ENCODE data around the gene HBZ. TPM values are rescaled to one million over a fixed set of nuclear protein-coding genes. Genes with fewer than 3 reads are reported as not detected.
A peak's percentile ranks its signal among the peaks of the same experiment; 100 is the strongest.

HBZ gene
- not detected for polyA plus RNA-seq (2013, experiment 1 of 2)
- not detected for polyA plus RNA-seq (2013, experiment 2 of 2)

GRCh38 chr16:152141-153128 is at the start of gene HBZ:
Gene HBZ (plus strand): TSS chr16:152644. CDS start chr16:152910, 266 bp downstream.
- H3K9me3 ChIP-seq (ENCODE audit: insufficient read depth, low read depth, low read length) = no peaks in the 10 kb centered on the region; the same call in 1 of the 2 replicates
- no peak within 1 kb of the TSS for H3K9ac ChIP-seq (ENCODE audit: low read depth, low read length)
- WGBS = 85% methylated on average over 15 of the region's 17 CpGs
- H3K4me3 ChIP-seq (ENCODE audit: low read length) = no peak within 1 kb of the TSS
- H3K4me1 ChIP-seq (ENCODE audit: insufficient read depth, low read length) = no peaks in the 10 kb centered on the region
- H3K36me3 ChIP-seq (ENCODE audit: insufficient read depth, low read length) = no peaks in the 10 kb centered on the region
- H3K27ac ChIP-seq (ENCODE audit: low read depth, low read length) = no peak within 1 kb of the TSS
- peaks cover 53% of the 10 kb centered on the region for H3K27me3 ChIP-seq (ENCODE audit: insufficient read depth, low read length)

- H3K36me3 ChIP-seq (ENCODE audit: insufficient read depth, low read length) = peaks cover 7% of the 10 kb centered on the region
- no peak overlapping the region for H3K9ac ChIP-seq (ENCODE audit: low read depth, low read length)
- WGBS = 91% methylated on average over 5 of the region's 5 CpGs
- H3K27ac ChIP-seq (ENCODE audit: low read depth, low read length) = no peak overlapping the region
- H3K4me3 ChIP-seq (ENCODE audit: low read length) = no peak overlapping the region
- H3K9me3 ChIP-seq (ENCODE audit: insufficient read depth, low read depth, low read length) = no peaks in the 10 kb centered on the region
- H3K27me3 ChIP-seq (ENCODE audit: insufficient read depth, low read length) = no peaks in the 10 kb centered on the region
- no peaks in the 10 kb centered on the region for H3K4me1 ChIP-seq (ENCODE audit: insufficient read depth, low read length)
Measured at GRCh38 chr16:104355-104754, 48.1 kb upstream of the HBZ start.

- H3K27me3 ChIP-seq (ENCODE audit: insufficient read depth, low read length) = no peaks in the 10 kb centered on the region
- no peak overlapping the region for H3K9ac ChIP-seq (ENCODE audit: low read depth, low read length)
- WGBS = 95% methylated on average over 3 of the region's 3 CpGs
- no peak overlapping the region for H3K4me3 ChIP-seq (ENCODE audit: low read length)
- no peaks in the 10 kb centered on the region for H3K9me3 ChIP-seq (ENCODE audit: insufficient read depth, low read depth, low read length)
- no peak overlapping the region for H3K27ac ChIP-seq (ENCODE audit: low read depth, low read length)
- H3K4me1 ChIP-seq (ENCODE audit: insufficient read depth, low read length) = no peaks in the 10 kb centered on the region
- peaks cover 11% of the 10 kb centered on the region for H3K36me3 ChIP-seq (ENCODE audit: insufficient read depth, low read length)
Measured at GRCh38 chr16:104928-105327, 47.5 kb upstream of the HBZ start.

GRCh38 chr16:105521-105920 is 46.9 kb upstream of the HBZ start:
- Histone ChIP-seq H3K4me1 (ENCODE audit: insufficient read depth, low read length) (no peaks in the 10 kb centered on the region), H3K27ac (ENCODE audit: low read depth, low read length) (no peak overlapping the region), H3K9me3 (ENCODE audit: insufficient read depth, low read depth, low read length) (no peaks in the 10 kb centered on the region), H3K36me3 (ENCODE audit: insufficient read depth, low read length) (peaks cover 14% of the 10 kb centered on the region), H3K4me3 (ENCODE audit: low read length) (no peak overlapping the region), H3K27me3 (ENCODE audit: insufficient read depth, low read length) (no peaks in the 10 kb centered on the region), H3K9ac (ENCODE audit: low read depth, low read length) (no peak overlapping the region)
- 92% methylated on average over 6 of the region's 6 CpGs for WGBS

- Histone ChIP-seq H3K9ac (ENCODE audit: low read depth, low read length) (no peak overlapping the region), H3K27me3 (ENCODE audit: insufficient read depth, low read length) (no peaks in the 10 kb centered on the region), H3K9me3 (ENCODE audit: insufficient read depth, low read depth, low read length) (no peaks in the 10 kb centered on the region), H3K36me3 (ENCODE audit: insufficient read depth, low read length) (peaks cover 22% of the 10 kb centered on the region), H3K4me3 (ENCODE audit: low read length) (no peak overlapping the region), H3K4me1 (ENCODE audit: insufficient read depth, low read length) (no peaks in the 10 kb centered on the region), H3K27ac (ENCODE audit: low read depth, low read length) (peak overlapping the region; percentile 11; the same call in 1 of the 2 replicates)
- 46% methylated on average over 6 of the region's 6 CpGs for WGBS
Measured at GRCh38 chr16:106623-107324, 45.7 kb upstream of the HBZ start.

GRCh38 chr16:112153-112840 is 40.1 kb upstream of the HBZ start:
- no peaks in the 10 kb centered on the region for H3K9me3 ChIP-seq (ENCODE audit: insufficient read depth, low read depth, low read length)
- H3K4me1 ChIP-seq (ENCODE audit: insufficient read depth, low read length) = peaks cover 8% of the 10 kb centered on the region; the same call in 1 of the 2 replicates
- H3K9ac ChIP-seq (ENCODE audit: low read depth, low read length) = no peak overlapping the region
- H3K36me3 ChIP-seq (ENCODE audit: insufficient read depth, low read length) = peaks cover 39% of the 10 kb centered on the region
- WGBS = 95% methylated on average over 21 of the region's 21 CpGs
- H3K27ac ChIP-seq (ENCODE audit: low read depth, low read length) = no peak overlapping the region
- H3K4me3 ChIP-seq (ENCODE audit: low read length) = no peak overlapping the region
- H3K27me3 ChIP-seq (ENCODE audit: insufficient read depth, low read length) = no peaks in the 10 kb centered on the region

- peaks cover 8% of the 10 kb centered on the region; the same call in 1 of the 2 replicates for H3K4me1 ChIP-seq (ENCODE audit: insufficient read depth, low read length)
- H3K9me3 ChIP-seq (ENCODE audit: insufficient read depth, low read depth, low read length) = no peaks in the 10 kb centered on the region
- H3K36me3 ChIP-seq (ENCODE audit: insufficient read depth, low read length) = peaks cover 36% of the 10 kb centered on the region
- H3K27ac ChIP-seq (ENCODE audit: low read depth, low read length) = no peak overlapping the region
- no peak overlapping the region for H3K9ac ChIP-seq (ENCODE audit: low read depth, low read length)
- no peaks in the 10 kb centered on the region for H3K27me3 ChIP-seq (ENCODE audit: insufficient read depth, low read length)
- no peak overlapping the region for H3K4me3 ChIP-seq (ENCODE audit: low read length)
- WGBS = 97% methylated on average over 2 of the region's 2 CpGs
Measured at GRCh38 chr16:114327-114726, 38.1 kb upstream of the HBZ start.

GRCh38 chr16:116015-116414 is 36.4 kb upstream of the HBZ start:
- H3K4me3 ChIP-seq (ENCODE audit: low read length) = no peak overlapping the region
- peaks cover 24% of the 10 kb centered on the region for H3K36me3 ChIP-seq (ENCODE audit: insufficient read depth, low read length)
- H3K4me1 ChIP-seq (ENCODE audit: insufficient read depth, low read length) = peaks cover 8% of the 10 kb centered on the region; the same call in 1 of the 2 replicates
- H3K9me3 ChIP-seq (ENCODE audit: insufficient read depth, low read depth, low read length) = no peaks in the 10 kb centered on the region
- no peak overlapping the region for H3K27ac ChIP-seq (ENCODE audit: low read depth, low read length)
- H3K9ac ChIP-seq (ENCODE audit: low read depth, low read length) = no peak overlapping the region
- WGBS = 92% methylated on average over 6 of the region's 7 CpGs
- H3K27me3 ChIP-seq (ENCODE audit: insufficient read depth, low read length) = no peaks in the 10 kb centered on the region

GRCh38 chr16:117379-118365 is 34.8 kb upstream of the HBZ start:
- Histone ChIP-seq H3K9me3 (ENCODE audit: insufficient read depth, low read depth, low read length) (no peaks in the 10 kb centered on the region), H3K9ac (ENCODE audit: low read depth, low read length) (no peak overlapping the region), H3K4me1 (ENCODE audit: insufficient read depth, low read length) (peaks cover 8% of the 10 kb centered on the region; the same call in 1 of the 2 replicates), H3K27me3 (ENCODE audit: insufficient read depth, low read length) (no peaks in the 10 kb centered on the region), H3K27ac (ENCODE audit: low read depth, low read length) (no peak overlapping the region), H3K4me3 (ENCODE audit: low read length) (no peak overlapping the region), H3K36me3 (ENCODE audit: insufficient read depth, low read length) (peaks cover 11% of the 10 kb centered on the region)
- 75% methylated on average over 19 of the region's 19 CpGs for WGBS

GRCh38 chr16:118857-119256 is 33.6 kb upstream of the HBZ start:
- Histone ChIP-seq H3K27me3 (ENCODE audit: insufficient read depth, low read length) (no peaks in the 10 kb centered on the region), H3K9me3 (ENCODE audit: insufficient read depth, low read depth, low read length) (no peaks in the 10 kb centered on the region), H3K27ac (ENCODE audit: low read depth, low read length) (no peak overlapping the region), H3K4me3 (ENCODE audit: low read length) (no peak overlapping the region), H3K4me1 (ENCODE audit: insufficient read depth, low read length) (no peaks in the 10 kb centered on the region), H3K36me3 (ENCODE audit: insufficient read depth, low read length) (peaks cover 10% of the 10 kb centered on the region; the same call in 1 of the 2 replicates), H3K9ac (ENCODE audit: low read depth, low read length) (no peak overlapping the region)
- WGBS = 93% methylated on average over 2 of the region's 2 CpGs

Data from HUES64 (cell line).